WTC11 (cell line): ENCODE measurements around the gene HNRNPAB.

Experiments used
- AFF4 ChIP-seq: sonication (generic); formaldehyde crosslinking; IDR thresholded peaks from 2 replicates; pipeline ENCODE4 v1.8.1; 2023; ENCODE audit warnings: mild to moderate bottlenecking, missing genetic modification reagents, borderline replicate concordance
- ARID4B ChIP-seq: sonication (generic); formaldehyde crosslinking; IDR thresholded peaks from 2 replicates; pipeline ENCODE4 v1.8.0; 2023; ENCODE audit warnings: missing genetic modification reagents, mild to moderate bottlenecking, borderline replicate concordance
- ATF2 ChIP-seq: sonication (generic); formaldehyde crosslinking; IDR thresholded peaks from 2 replicates; pipeline ENCODE4 v1.8.1; 2022; ENCODE audit warnings: low read depth, missing genetic modification reagents, borderline replicate concordance
- CREB1 ChIP-seq: sonication (generic); formaldehyde crosslinking; IDR thresholded peaks from 2 replicates; pipeline ENCODE4 v1.8.0; 2023; ENCODE audit warnings: mild to moderate bottlenecking, missing genetic modification reagents
- CTCF ChIP-seq: fragments of 200-600 bp; IDR thresholded peaks from 2 replicates; pipeline ENCODE4 v1.8.0; 2022; ENCODE audit warnings: antibody characterized with exemption
- ELF4 ChIP-seq: sonication (generic); formaldehyde crosslinking; IDR thresholded peaks from 2 replicates; pipeline ENCODE4 v1.8.1; 2022; ENCODE audit warnings: low read depth, mild to moderate bottlenecking, moderate library complexity, missing genetic modification reagents
- ETV6 ChIP-seq: sonication (generic); formaldehyde crosslinking; IDR thresholded peaks from 2 replicates; pipeline ENCODE4 v1.8.1; 2022; ENCODE audit warnings: mild to moderate bottlenecking, missing genetic modification reagents
- IRF1 ChIP-seq: sonication (generic); formaldehyde crosslinking; IDR thresholded peaks from 2 replicates; pipeline ENCODE4 v1.8.0; 2023; ENCODE audit warnings: missing genetic modification reagents
- KAT7 ChIP-seq: sonication (generic); formaldehyde crosslinking; IDR thresholded peaks from 2 replicates; pipeline ENCODE4 v1.8.1; 2023; ENCODE audit warnings: missing genetic modification reagents, mild to moderate bottlenecking, borderline replicate concordance
- PREB ChIP-seq: sonication (generic); formaldehyde crosslinking; IDR thresholded peaks from 2 replicates; pipeline ENCODE4 v1.8.1; 2022; ENCODE audit warnings: mild to moderate bottlenecking, missing genetic modification reagents, moderate library complexity, borderline replicate concordance
- SMAD4 ChIP-seq: sonication (generic); formaldehyde crosslinking; IDR thresholded peaks from 2 replicates; pipeline ENCODE4 v1.8.0; 2022; ENCODE audit warnings: mild to moderate bottlenecking, missing genetic modification reagents
- TP53 ChIP-seq: sonication (generic); formaldehyde crosslinking; IDR thresholded peaks from 2 replicates; pipeline ENCODE4 v1.8.1; 2023; ENCODE audit warnings: mild to moderate bottlenecking, missing genetic modification reagents
- ZNF281 ChIP-seq: sonication (generic); formaldehyde crosslinking; IDR thresholded peaks from 2 replicates; pipeline ENCODE4 v1.8.0; 2023; ENCODE audit warnings: mild to moderate bottlenecking, missing genetic modification reagents

GRCh38 chr5:178223828-178224335 is 19.5 kb downstream of the HNRNPAB start:
- TF ChIP-seq SMAD4 (CRISPR knock-in tag): no peak
- no peak for TF ChIP-seq ZNF281 (CRISPR knock-in tag)
- no peak for TF ChIP-seq CTCF
- TF ChIP-seq IRF1: no peak
- TF ChIP-seq ATF2 (CRISPR knock-in tag): no peak
- no peak for TF ChIP-seq TP53 (CRISPR knock-in tag)
- no peak for TF ChIP-seq CREB1 (CRISPR knock-in tag)
- no peak for TF ChIP-seq ARID4B (CRISPR knock-in tag)
- TF ChIP-seq PREB (CRISPR knock-in tag): no peak
- no peak for TF ChIP-seq AFF4 (CRISPR knock-in tag)
- TF ChIP-seq KAT7 (CRISPR knock-in tag): no peak
- no peak for TF ChIP-seq ETV6
- TF ChIP-seq ELF4 (CRISPR knock-in tag): no peak
